NCI-H510A treated with DMSO at 0.1 percent for 48 hours (cell line): ENCODE measurements around the gene THAP9.
"Not testable (repeated sequence)": the region's sequence is repeated elsewhere in the genome, so short reads cannot be mapped to it uniquely, and the experiment has no call there.

Experiments used
- DNase-seq: peaks from one replicate; lab custom pipeline; 2025; lab: John Stamatoyannopoulos, UW

THAP9 gene

GRCh38 chr4:82896755-82897154, 3.8 kb upstream of the THAP9 start:
- no peak for DNase-seq

GRCh38 chr4:82898322-82899243, 2.0 kb upstream of the THAP9 start:
- DNase-seq: peak; percentile 23

- no peak for DNase-seq
These were observed 1.0 kb upstream of the THAP9 start for GRCh38 chr4:82899374-82900065.

GRCh38 chr4:82900066-82900410, 497 bp upstream of the THAP9 start:
- peak; percentile 76 for DNase-seq

- no peak for DNase-seq
These were observed 716 bp downstream of the THAP9 start for GRCh38 chr4:82901183-82901718.

- no peak for DNase-seq
These were observed 3.2 kb downstream of the THAP9 start for GRCh38 chr4:82903737-82904136.

- DNase-seq: no peak
These were observed 4.7 kb downstream of the THAP9 start for GRCh38 chr4:82905205-82905604.

GRCh38 chr4:82906469-82906868, 5.9 kb downstream of the THAP9 start:
- no peak for DNase-seq

GRCh38 chr4:82909326-82909725, 8.8 kb downstream of the THAP9 start:
- no peak for DNase-seq

- DNase-seq: no peak
These were observed 12.8 kb downstream of the THAP9 start for GRCh38 chr4:82913305-82913704.

GRCh38 chr4:82913968-82914367, 13.4 kb downstream of the THAP9 start:
- DNase-seq: not testable (repeated sequence)

GRCh38 chr4:82918091-82918490, 17.6 kb downstream of the THAP9 start:
- DNase-seq: no peak

GRCh38 chr4:82919386-82919785, 18.9 kb downstream of the THAP9 start:
- DNase-seq: no peak

- DNase-seq: no peak
These were observed 21.3 kb downstream of the THAP9 start for GRCh38 chr4:82921795-82922194.

- DNase-seq: no peak
These were observed 30.6 kb downstream of the THAP9 start for GRCh38 chr4:82930848-82931755.

GRCh38 chr4:82934441-82934840, 33.9 kb downstream of the THAP9 start:
- no peak for DNase-seq

GRCh38 chr4:82939414-82939813, 38.9 kb downstream of the THAP9 start:
- DNase-seq: no peak

GRCh38 chr4:82947498-82947897, 47.0 kb downstream of the THAP9 start:
- DNase-seq: no peak

GRCh38 chr4:82948647-82949204, 48.2 kb downstream of the THAP9 start:
- no peak for DNase-seq

- DNase-seq: no peak
These were observed 50.7 kb downstream of the THAP9 start for GRCh38 chr4:82951196-82951595.

GRCh38 chr4:82954212-82954611, 53.7 kb downstream of the THAP9 start:
- DNase-seq: no peak

GRCh38 chr4:82957045-82957444, 56.5 kb downstream of the THAP9 start:
- no peak for DNase-seq
